Medulla oblongata (tissue), 1 donor: ENCODE data around the gene PRR5L.
"Not testable (repeated sequence)": the region's sequence is repeated elsewhere in the genome, so short reads cannot be mapped to it uniquely, and the experiment has no call there.

Source experiments
- DNase-seq: peaks from one replicate; pipeline ENCODE4 v3.0.0-alpha.2; 2015; ENCODE audit errors: extremely low spot score

The PRR5L gene

GRCh38 chr11:36498721-36499120 is 202.6 kb downstream of the PRR5L start:
- DNase-seq, result no peak

- no peak for DNase-seq
Measured at GRCh38 chr11:36499315-36499714, 203.2 kb downstream of the PRR5L start.

DNA sequence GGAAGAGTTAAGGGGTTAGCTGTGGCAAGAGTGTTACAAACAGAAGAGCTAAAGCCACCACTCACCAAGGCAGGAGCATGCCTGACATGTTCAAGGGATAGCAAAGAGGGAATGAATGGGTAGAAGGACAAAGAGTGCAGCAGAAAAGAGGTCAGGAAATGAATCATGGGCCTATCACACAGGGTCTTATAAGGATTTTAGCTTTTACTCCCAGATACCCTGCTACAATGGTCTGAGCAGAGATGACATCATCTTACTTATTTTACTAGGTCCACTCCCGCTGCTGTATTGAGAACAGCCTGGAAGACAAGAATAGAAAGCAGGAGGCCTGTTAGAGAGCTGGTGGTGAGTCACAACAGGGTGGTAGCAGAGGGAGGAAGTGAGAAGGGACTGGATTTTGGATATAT is 204.2 kb downstream of the PRR5L start:
- peak; percentile 56 for DNase-seq

- peak; percentile 60 for DNase-seq
Measured at GRCh38 chr11:36501236-36501635, 205.1 kb downstream of the PRR5L start.

- DNase-seq, result no peak
Measured at GRCh38 chr11:36507824-36508489, 211.9 kb downstream of the PRR5L start.

DNA sequence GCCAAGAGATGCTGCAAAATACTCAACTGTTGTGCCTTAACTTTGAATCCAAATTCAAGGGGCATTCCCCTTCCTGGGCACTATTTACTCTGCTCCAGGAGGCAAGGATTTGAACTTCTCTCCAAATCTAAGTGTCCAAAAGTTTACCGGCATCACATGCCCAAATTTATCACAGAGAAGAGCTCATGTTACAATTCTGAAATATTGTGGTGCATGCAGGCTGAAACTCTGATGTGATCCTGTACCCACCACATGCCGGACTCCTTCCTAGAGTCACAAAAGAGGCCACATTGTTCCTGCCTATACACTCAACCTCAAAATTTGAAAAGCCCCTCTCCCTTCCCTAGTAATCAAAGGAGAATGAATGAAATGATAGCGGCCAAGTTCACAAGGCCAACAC is 212.7 kb downstream of the PRR5L start:
- DNase-seq, result peak; percentile 29

DNA sequence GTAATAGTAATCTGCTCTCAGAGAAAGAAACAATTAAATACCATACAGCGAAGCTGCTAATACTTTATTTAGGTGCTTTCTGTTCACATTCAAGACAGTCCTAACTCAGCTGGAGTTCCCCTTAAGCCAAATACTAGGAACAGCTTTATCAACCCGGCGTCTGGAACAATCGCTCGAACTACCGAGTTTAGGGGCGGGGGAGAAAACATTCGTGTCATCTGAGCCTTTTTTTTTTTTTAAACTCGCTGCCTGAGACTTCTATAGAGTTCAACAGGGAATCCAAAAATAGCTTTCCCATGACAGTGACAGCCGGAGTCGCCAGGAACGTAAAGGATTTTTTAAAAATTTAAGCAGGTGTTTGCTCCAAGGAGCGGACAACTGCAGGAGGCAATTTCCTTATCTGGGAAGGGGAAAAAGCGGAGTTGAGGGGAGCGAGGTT is 213.1 kb downstream of the PRR5L start:
- DNase-seq, result peak; percentile 63

DNA sequence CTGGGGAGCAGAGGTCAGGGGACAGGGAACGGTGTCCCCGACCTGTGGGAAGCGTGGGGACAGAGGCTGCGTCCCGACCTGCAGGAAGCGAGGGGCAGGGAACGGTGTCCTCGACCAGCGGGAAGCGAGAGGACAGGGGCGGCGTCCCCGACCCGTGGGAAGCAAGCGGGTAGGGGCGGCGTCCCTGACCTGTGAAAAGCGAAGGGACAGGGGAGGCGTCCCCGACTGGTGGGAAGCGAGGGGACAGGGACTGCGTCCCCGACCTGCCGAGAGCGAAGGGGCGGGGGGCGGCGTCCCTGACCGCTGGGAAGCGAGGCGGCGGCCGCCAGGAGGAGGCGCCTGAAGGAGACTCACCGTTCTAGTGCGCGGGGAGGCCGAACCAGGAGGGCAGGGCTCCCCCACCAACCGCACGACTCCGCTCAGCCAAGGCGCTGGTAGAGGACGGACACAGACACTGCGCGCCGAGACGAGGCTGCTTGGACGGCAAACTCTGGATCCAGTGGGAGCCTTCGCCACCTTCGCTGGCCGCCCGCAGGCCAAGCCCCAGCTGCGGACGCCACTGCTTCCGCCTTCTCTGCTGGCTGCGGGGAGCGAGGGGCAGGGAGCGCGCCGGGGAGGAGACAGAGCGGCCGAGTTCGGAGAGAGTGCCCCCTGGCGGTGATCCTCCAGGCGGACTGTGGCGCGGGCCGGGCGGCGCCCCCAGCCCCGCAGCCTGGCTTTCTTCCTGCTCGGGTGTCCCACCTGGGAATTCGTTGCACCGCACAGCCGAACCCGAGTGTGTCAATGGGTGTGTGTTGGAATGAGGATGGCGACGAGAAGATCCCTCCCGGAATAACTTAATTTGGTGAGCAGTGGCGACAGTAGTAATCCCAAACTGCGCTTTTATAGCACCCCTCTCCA is 213.9 kb downstream of the PRR5L start, which contains the start of gene TRAF6:
TSS of gene TRAF6 (minus strand) at position 579 of the 900 bp plus-strand sequence. CDS start 8,757 bp downstream, outside the sequence.
- DNase-seq, result peak; percentile 89

DNA sequence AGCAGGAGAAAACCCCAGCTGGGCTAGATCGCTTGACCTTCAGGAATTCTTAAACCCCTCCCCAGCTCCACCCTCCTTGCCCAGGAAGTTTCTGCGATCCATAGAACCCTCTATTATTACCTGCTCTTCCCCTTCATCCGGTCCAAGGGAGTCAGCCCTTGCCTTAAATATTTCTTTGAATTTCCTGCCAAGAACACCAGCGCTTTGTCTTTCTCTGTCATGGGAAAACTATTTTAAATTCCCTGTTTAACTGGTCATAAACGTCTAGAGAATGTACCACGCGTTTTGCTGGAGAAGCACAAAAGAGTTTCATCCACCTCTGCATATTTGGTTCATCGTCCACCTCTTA is 214.5 kb downstream of the PRR5L start:
- no peak for DNase-seq

DNA sequence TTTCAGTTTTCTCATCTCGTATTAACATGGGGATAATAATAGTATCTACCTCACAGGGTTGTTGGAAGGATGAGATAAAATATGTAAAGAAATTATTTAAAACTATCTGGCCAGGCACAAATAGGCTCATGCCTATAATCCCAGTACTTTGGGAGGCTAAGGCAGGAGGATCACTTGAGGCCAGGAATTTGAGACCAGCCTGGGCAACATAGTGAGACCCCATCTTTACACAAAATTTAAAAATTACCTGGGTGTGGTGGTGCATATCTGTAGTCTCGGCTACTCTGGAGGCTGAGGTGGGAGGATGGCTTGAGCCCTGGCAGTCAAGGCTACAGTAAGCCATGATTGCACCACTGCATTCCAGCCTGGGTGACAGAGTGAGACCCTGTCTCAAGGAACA is 215.0 kb downstream of the PRR5L start:
- DNase-seq, result not testable (repeated sequence)

GRCh38 chr11:36512016-36512415 is 215.9 kb downstream of the PRR5L start:
- DNase-seq, result no peak

DNA sequence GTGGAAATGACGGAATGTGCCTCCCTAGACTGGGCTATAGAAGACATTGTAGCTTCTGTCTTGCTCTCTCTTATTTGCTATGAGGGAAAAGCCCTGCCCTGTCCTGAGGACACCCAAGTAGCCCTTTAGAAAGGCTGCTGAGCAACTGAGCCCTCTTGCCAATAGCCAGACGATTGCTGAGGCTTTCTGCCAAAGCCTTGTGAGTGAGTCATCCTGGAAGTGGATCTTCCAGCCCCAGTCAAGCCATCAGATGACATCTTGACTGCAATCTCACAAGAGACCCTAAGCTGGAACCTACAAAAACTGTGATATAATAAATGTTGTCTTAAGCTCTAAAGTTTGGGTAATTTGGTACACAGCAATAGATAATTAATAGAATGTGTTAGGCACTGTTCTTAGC is 217.9 kb downstream of the PRR5L start:
- DNase-seq, result no peak
